Transverse colon (tissue), 4 donors: Measurements from ENCODE around the gene SMG1.
"Not testable (repeated sequence)": the region's sequence is repeated elsewhere in the genome, so short reads cannot be mapped to it uniquely, and the experiment has no call there.

Experiments used
- CTCF ChIP-seq, 5 experiments: fragments of 200-600 bp in 3 of 5; fragments of 450-650 bp in 2 of 5; sonication (generic) in 3 of 5; IDR thresholded peaks; 1 replicate in 2 of 5; 2 replicates in 3 of 5; pipeline ENCODE4 v1.5.1; 2016 to 2017; ENCODE audit warnings: antibody characterized with exemption in 5 of 5, inconsistent platforms in 3 of 5, mild to moderate bottlenecking in 2 of 5, moderate library complexity in 1 of 5
- EP300 ChIP-seq: sonication (generic); formaldehyde crosslinking; IDR thresholded peaks from one replicate; pipeline ENCODE4 v1.6.1; 2017; ENCODE audit warnings: antibody characterized with exemption, low read depth
- POLR2A ChIP-seq: fragments of 450-650 bp; IDR thresholded peaks from one replicate; pipeline ENCODE4 v1.6.1; 2016; ENCODE audit warnings: antibody characterized with exemption, mild to moderate bottlenecking, moderate library complexity
- POLR2AphosphoS5 ChIP-seq, 3 donors: sonication (generic); formaldehyde crosslinking; IDR thresholded peaks; one replicate each; pipeline ENCODE4 v1.6.1; 2016; ENCODE audit warnings: antibody characterized with exemption in 3 of 3

DNA sequence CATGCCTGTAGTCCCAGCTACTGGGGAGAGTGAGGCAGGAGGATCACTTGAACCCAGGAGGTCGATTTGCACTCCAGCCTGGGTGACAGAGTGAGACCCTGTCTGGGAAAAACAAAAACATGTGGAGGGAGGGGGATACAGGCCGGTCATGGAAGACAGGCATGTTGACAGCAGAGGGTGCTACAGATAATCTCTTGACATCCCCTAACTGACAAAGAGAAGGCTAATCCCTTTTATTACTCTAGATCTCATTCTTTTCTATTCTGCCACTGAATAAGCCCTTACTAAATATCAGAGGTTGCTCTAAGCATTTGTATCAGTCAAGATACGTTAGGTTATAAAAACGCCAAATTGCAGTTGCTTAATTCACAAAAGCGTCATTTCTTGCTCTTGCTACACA lies 149.9 kb downstream of the SMG1 start:
- TF ChIP-seq CTCF (IDR thresholded peaks at IDR 0.05); POLR2A; POLR2AphosphoS5 (IDR thresholded peaks at IDR 0.05); EP300: not testable (repeated sequence)
